DND-41 (cell line): Measurements from ENCODE around the gene TTC14.
"Not testable (repeated sequence)": the region's sequence is repeated elsewhere in the genome, so short reads cannot be mapped to it uniquely, and the experiment has no call there.

ENCODE experiments used
- ATAC-seq: fragments of 200-7000 bp; cut with Tn5 transposase; 3 replicates; pipeline ENCODE4 v1.9.1; 2021; ENCODE audit warnings: low read depth; ENCODE audit not compliant: insufficient read depth
- DNase-seq: peaks from one replicate; pipeline ENCODE4 v3.0.0-alpha.2; 2020
- H2AFZ ChIP-seq: 2 replicates; pipeline ENCODE4 v1.6.0; 2012; ENCODE audit warnings: low read depth, low read length
- H3K27ac ChIP-seq: 2 replicates; pipeline ENCODE4 v1.5.1; 2012; ENCODE audit warnings: low read length, inconsistent platforms
- H3K27me3 ChIP-seq: fragments of 200-600 bp; sonication (generic); 2 replicates; pipeline ENCODE4 v1.6.0; 2012; ENCODE audit warnings: low read length, mild to moderate bottlenecking, inconsistent platforms; ENCODE audit not compliant: insufficient read depth, poor library complexity
- H3K36me3 ChIP-seq: 2 replicates; pipeline ENCODE4 v1.5.1; 2012; ENCODE audit warnings: low read length, inconsistent platforms; ENCODE audit not compliant: insufficient read depth
- H3K4me1 ChIP-seq: 2 replicates; pipeline ENCODE4 v1.5.1; 2012; ENCODE audit warnings: mild to moderate bottlenecking, low read length; ENCODE audit not compliant: insufficient read depth
- H3K4me2 ChIP-seq: 2 replicates; pipeline ENCODE4 v1.6.0; 2012; ENCODE audit warnings: mild to moderate bottlenecking, moderate library complexity, low read length, inconsistent platforms; ENCODE audit not compliant: insufficient read depth
- H3K4me3 ChIP-seq, 2 experiments: fragments of 200-600 bp in 1 of 2; shearing (Covaris generic) in 1 of 2; 2 replicates each; pipeline ENCODE4 v1.5.1; 2012 to 2016; ENCODE audit warnings: inconsistent platforms in 2 of 2, low read length in 2 of 2, mild to moderate bottlenecking in 2 of 2, low read depth in 1 of 2, moderate library complexity in 1 of 2
- H3K79me2 ChIP-seq: 2 replicates; pipeline ENCODE4 v1.6.0; 2012; ENCODE audit warnings: low read length, inconsistent platforms; ENCODE audit not compliant: insufficient read depth
- H3K9ac ChIP-seq: 2 replicates; pipeline ENCODE4 v1.6.0; 2012; ENCODE audit warnings: low read depth, mild to moderate bottlenecking, inconsistent platforms, low read length, moderate library complexity
- H3K9me3 ChIP-seq: 2 replicates; pipeline ENCODE4 v1.5.1; 2012; ENCODE audit warnings: low read length, moderate library complexity, mild to moderate bottlenecking, inconsistent platforms; ENCODE audit not compliant: insufficient read depth, severe bottlenecking
- H4K20me1 ChIP-seq: 2 replicates; pipeline ENCODE4 v1.6.0; 2012; ENCODE audit warnings: low read length; ENCODE audit not compliant: insufficient read depth
- CTCF ChIP-seq: IDR thresholded peaks from 2 replicates; pipeline ENCODE4 v1.5.1; 2012; ENCODE audit warnings: borderline replicate concordance, low read length, moderate library complexity, mild to moderate bottlenecking; ENCODE audit not compliant: poor library complexity, severe bottlenecking; ENCODE audit errors: extremely low read depth
- EZH2 ChIP-seq: IDR thresholded peaks from 3 replicates; pipeline ENCODE4 v1.6.1; 2012; ENCODE audit warnings: borderline replicate concordance, low read depth, mild to moderate bottlenecking, moderate library complexity, low read length, inconsistent platforms; ENCODE audit not compliant: severe bottlenecking

TTC14 gene

GRCh38 chr3:180590396-180590795 lies 11.6 kb upstream of the TTC14 start:
- no peak overlapping the region for H3K4me2 ChIP-seq
- H3K4me1 ChIP-seq, result no peaks in the 10 kb centered on the region
- TF ChIP-seq EZH2, result no peak
- no peak for TF ChIP-seq CTCF
- no peaks in the 10 kb centered on the region for H3K9me3 ChIP-seq
- no peak overlapping the region for H3K27ac ChIP-seq
- H3K79me2 ChIP-seq, result no peaks in the 10 kb centered on the region
- H2AFZ ChIP-seq, result no peak overlapping the region
- DNase-seq (no peak), ATAC-seq (no peak)
- no peaks in the 10 kb centered on the region for H4K20me1 ChIP-seq
- H3K36me3 ChIP-seq, result no peaks in the 10 kb centered on the region
- no peak overlapping the region for H3K4me3 ChIP-seq
- no peak overlapping the region for H3K9ac ChIP-seq
- no peaks in the 10 kb centered on the region for H3K27me3 ChIP-seq

- not testable (repeated sequence) for H4K20me1 ChIP-seq, H3K36me3 ChIP-seq, DNase-seq, H3K4me2 ChIP-seq, H3K4me1 ChIP-seq, H3K4me3 ChIP-seq, H3K79me2 ChIP-seq, H3K9me3 ChIP-seq, H3K9ac ChIP-seq, H2AFZ ChIP-seq, ATAC-seq, H3K27ac ChIP-seq, H3K27me3 ChIP-seq
Observed at GRCh38 chr3:180593631-180594030, 8.3 kb upstream of the TTC14 start.

GRCh38 chr3:180594631-180595558 lies 7.1 kb upstream of the TTC14 start:
- H3K4me1 ChIP-seq, result no peaks in the 10 kb centered on the region
- no peak for DNase-seq
- H3K27ac ChIP-seq, result no peak overlapping the region
- H3K79me2 ChIP-seq, result no peaks in the 10 kb centered on the region
- no peak overlapping the region for H2AFZ ChIP-seq
- H3K9ac ChIP-seq, result no peak overlapping the region
- no peaks in the 10 kb centered on the region for H4K20me1 ChIP-seq
- no peak overlapping the region for H3K4me2 ChIP-seq
- H3K27me3 ChIP-seq, result no peaks in the 10 kb centered on the region
- no peak overlapping the region for H3K4me3 ChIP-seq
- ATAC-seq, result peak; percentile 76
- no peaks in the 10 kb centered on the region for H3K9me3 ChIP-seq
- no peaks in the 10 kb centered on the region for H3K36me3 ChIP-seq
- peak; percentile 66 for TF ChIP-seq CTCF
- TF ChIP-seq EZH2, result no peak

GRCh38 chr3:180595559-180595935 lies 6.4 kb upstream of the TTC14 start:
- Histone ChIP-seq H3K4me1 (no peaks in the 10 kb centered on the region), H3K79me2 (no peaks in the 10 kb centered on the region), H3K9me3 (no peaks in the 10 kb centered on the region), H3K4me3 (no peak overlapping the region), H4K20me1 (no peaks in the 10 kb centered on the region), H3K27ac (no peak overlapping the region), H3K9ac (no peak overlapping the region), H2AFZ (no peak overlapping the region), H3K4me2 (no peak overlapping the region), H3K36me3 (no peaks in the 10 kb centered on the region), H3K27me3 (no peaks in the 10 kb centered on the region)
- no peak for TF ChIP-seq CTCF
- ATAC-seq (no peak), DNase-seq (no peak)
